Measurements from ENCODE around the gene MSRB1. TPM values are rescaled to one million over a fixed set of nuclear protein-coding genes. Genes with fewer than 3 reads are reported as not detected.

The MSRB1 gene, protein sequence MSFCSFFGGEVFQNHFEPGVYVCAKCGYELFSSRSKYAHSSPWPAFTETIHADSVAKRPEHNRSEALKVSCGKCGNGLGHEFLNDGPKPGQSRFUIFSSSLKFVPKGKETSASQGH
- total RNA-seq: 10 to 100 TPM in 3 of 5 donors, 1 to 10 TPM in 1, not detected in 1; 6.2 to 61.1 (median 16.3) TPM
- 10 to 100 TPM; 31.2 to 68.5 (median 48.9) TPM for polyA plus RNA-seq
- long read RNA-seq, donor 1, transcript MSRB1-201 (4 exons, 1,423 nt): major isoform, 10 of 10 reads
- long read RNA-seq, donor 1, partial matches to known transcripts: 0 of 10 reads
- long read RNA-seq, donor 1, other reads (novel, unspliced or antisense): 0 of 10 reads
- long read RNA-seq, donor 2, transcript MSRB1-201 (4 exons, 1,423 nt): major isoform, 12 of 12 reads
- long read RNA-seq, donor 2, partial matches to known transcripts: 0 of 12 reads
- long read RNA-seq, donor 2, other reads (novel, unspliced or antisense): 0 of 12 reads
- long read RNA-seq, donor 3, transcript MSRB1-201 (4 exons, 1,423 nt): major isoform, 7 of 7 reads
- long read RNA-seq, donor 3, partial matches to known transcripts: 0 of 7 reads
- long read RNA-seq, donor 3, other reads (novel, unspliced or antisense): 0 of 7 reads
- long read RNA-seq, donor 4, partial matches to known transcripts: 0 of 1 reads
- long read RNA-seq, donor 4, other reads (novel, unspliced or antisense): 0 of 1 reads
- long read RNA-seq, donor 5, transcript MSRB1-201 (4 exons, 1,423 nt): major isoform, 6 of 6 reads
- long read RNA-seq, donor 5, partial matches to known transcripts: 0 of 6 reads
- long read RNA-seq, donor 5, other reads (novel, unspliced or antisense): 0 of 6 reads
- long read RNA-seq, donor 6, transcript MSRB1-201 (4 exons, 1,423 nt): major isoform, 29 of 30 reads
- long read RNA-seq, donor 6, partial matches to known transcripts: 0 of 30 reads
- long read RNA-seq, donor 6, other reads (novel, unspliced or antisense): 0 of 30 reads
- long read RNA-seq, donor 7, transcript MSRB1-201 (4 exons, 1,423 nt): major isoform, 10 of 10 reads
- long read RNA-seq, donor 7, partial matches to known transcripts: 0 of 10 reads
- long read RNA-seq, donor 7, other reads (novel, unspliced or antisense): 0 of 10 reads
- long read RNA-seq, donor 8, partial matches to known transcripts: 0 of 5 reads
- long read RNA-seq, donor 8, other reads (novel, unspliced or antisense): 0 of 5 reads
- long read RNA-seq, donor 9, transcript MSRB1-201 (4 exons, 1,423 nt): major isoform, 8 of 8 reads
- long read RNA-seq, donor 9, partial matches to known transcripts: 0 of 8 reads
- long read RNA-seq, donor 9, other reads (novel, unspliced or antisense): 0 of 8 reads
- long read RNA-seq, donor 10, partial matches to known transcripts: 0 of 4 reads
- long read RNA-seq, donor 10, other reads (novel, unspliced or antisense): 0 of 4 reads

DNA sequence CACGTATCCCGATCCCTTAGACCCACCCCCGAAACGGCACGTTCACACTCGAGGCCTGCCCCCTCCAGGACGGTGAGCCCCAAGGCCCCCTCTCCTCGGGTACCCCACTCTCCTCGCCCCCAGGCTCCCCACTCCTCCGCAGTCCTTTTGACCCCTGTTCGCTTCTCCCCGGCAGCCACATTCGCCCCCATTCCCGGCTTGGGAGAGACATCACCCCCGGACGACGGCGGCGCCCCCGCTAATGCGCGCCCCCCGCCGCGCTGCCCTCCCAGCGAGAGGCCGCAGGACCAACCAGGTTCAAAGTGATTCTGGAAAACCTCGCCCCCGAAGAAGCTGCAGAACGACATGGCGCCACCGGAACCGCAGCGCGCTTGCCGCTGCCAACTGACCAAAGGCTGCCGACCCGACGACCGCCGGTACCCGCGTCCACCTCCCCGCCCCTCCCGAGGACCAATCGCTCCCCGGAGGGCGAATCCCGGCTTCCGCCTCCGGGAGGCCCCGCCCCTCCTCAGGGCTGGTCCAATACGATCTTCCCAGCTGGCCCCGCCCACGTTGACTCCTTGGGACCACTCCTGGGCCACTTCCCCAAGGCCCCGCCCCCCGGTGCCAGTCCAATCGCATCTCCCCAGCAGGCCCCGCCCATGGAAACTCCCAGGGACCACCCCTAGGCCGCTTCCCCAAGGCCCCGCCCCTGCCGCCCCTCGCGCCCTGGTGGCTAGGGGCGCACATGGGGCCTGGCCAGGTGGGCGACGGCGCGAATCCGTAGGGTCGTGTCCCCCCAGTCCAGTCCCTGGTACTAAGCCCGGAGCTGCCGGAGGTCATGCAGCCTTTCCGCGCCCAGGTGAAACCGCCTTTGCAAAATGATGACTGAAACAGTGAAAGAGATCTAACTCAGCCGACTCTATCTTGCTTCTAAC, at the start of gene MSRB1:
Gene MSRB1, minus strand, starts transcription at position 390 of the 917 bp plus-strand sequence. Its CDS starts 43 bp downstream, at position 347.
- WGBS, 5 donors: 1 to 2% (median 1%) methylated on average over 30 to 77 of the region's 77 CpGs

DNA sequence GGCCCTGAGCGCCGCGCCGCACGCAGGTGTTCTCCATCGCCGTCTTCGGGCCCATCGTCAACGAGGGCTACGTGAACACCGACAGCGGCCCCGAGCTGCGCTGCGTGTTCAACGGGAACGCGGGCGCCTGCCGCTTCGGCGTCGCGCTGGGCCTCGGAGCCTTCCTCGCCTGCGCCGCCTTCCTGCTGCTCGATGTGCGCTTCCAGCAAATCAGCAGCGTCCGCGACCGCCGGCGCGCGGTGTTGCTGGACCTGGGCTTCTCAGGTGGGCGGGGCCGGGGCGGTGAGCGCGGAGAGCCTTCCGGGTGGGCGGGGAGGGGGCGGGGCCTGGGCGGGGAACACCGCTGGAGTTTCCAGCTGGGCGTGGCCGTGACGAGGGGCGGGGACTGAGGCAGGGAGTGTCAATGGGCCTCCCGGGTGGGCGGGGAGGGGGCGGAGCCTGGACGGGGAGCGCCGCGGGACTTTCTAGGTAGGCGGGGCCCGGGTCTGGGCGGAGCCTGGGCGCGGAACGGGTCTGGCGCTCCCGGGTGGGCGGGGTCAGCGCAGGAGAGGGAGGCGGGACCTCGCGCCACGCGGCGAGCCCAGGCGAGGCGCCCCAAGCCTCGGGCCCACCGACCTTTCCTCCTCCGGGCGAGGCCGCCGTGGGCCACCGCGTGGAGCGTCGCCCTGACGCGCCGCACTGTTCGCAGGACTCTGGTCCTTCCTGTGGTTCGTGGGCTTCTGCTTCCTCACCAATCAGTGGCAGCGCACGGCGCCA, 49.1 kb upstream of the MSRB1 start:
- intact Hi-C loops (cut with DNase I; ENCODE audit: low total_unique reads): no loop called here
- Histone ChIP-seq H3K4me1 (peaks cover 27 to 48% (median 43%) of the 10 kb centered on the region in 4 donors), H3K27me3 (peaks cover 7 to 53% (median 35%) of the 10 kb centered on the region in 3 donors), H3K4me3 (peak overlapping the region; percentile 38 to 45 (median 40)), H3K27ac (peak overlapping the region; percentile 40 to 73 (median 70)), H3K36me3 (peaks cover 0 to 17% (median 9%) of the 10 kb centered on the region in 4 donors), H3K9me3 (no peaks in the 10 kb centered on the region)
- TF ChIP-seq, protein P1, sequence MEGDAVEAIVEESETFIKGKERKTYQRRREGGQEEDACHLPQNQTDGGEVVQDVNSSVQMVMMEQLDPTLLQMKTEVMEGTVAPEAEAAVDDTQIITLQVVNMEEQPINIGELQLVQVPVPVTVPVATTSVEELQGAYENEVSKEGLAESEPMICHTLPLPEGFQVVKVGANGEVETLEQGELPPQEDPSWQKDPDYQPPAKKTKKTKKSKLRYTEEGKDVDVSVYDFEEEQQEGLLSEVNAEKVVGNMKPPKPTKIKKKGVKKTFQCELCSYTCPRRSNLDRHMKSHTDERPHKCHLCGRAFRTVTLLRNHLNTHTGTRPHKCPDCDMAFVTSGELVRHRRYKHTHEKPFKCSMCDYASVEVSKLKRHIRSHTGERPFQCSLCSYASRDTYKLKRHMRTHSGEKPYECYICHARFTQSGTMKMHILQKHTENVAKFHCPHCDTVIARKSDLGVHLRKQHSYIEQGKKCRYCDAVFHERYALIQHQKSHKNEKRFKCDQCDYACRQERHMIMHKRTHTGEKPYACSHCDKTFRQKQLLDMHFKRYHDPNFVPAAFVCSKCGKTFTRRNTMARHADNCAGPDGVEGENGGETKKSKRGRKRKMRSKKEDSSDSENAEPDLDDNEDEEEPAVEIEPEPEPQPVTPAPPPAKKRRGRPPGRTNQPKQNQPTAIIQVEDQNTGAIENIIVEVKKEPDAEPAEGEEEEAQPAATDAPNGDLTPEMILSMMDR (IDR thresholded peaks at IDR 0.05): no peak
- TF ChIP-seq POLR2AphosphoS5 (IDR thresholded peaks at IDR 0.05): peak in 2 of 3 donors; percentile 74 to 83
- WGBS, 5 donors: 3 to 19% (median 9%) methylated on average over 33 to 93 of the region's 96 CpGs
- peak; percentile 95 to 97 for DNase-seq

More for the DNA sequence above, at the start of gene MSRB1:
- peak within 1 kb of the TSS; percentile 74 to 94 (median 86) for H3K4me3 ChIP-seq
- peak; percentile 100 for DNase-seq
- peak within 1 kb of the TSS; percentile 78 to 91 (median 88) for H3K27ac ChIP-seq
- no peaks in the 10 kb centered on the region for H3K27me3 ChIP-seq
- TF ChIP-seq, protein P1 (IDR thresholded peaks at IDR 0.05): no peak
- TF ChIP-seq POLR2AphosphoS5 (IDR thresholded peaks at IDR 0.05): peak; percentile 93 to 98 (median 96)
- TF ChIP-seq EP300 (IDR thresholded peaks at IDR 0.05): no peak
- peak in 2 of 4 donors; percentile 52 to 89 for TF ChIP-seq POLR2A (IDR thresholded peaks at IDR 0.05)
- H3K9me3 ChIP-seq: no peaks in the 10 kb centered on the region
- H3K4me1 ChIP-seq: peaks cover 19 to 45% (median 29%) of the 10 kb centered on the region in 4 donors
- intact Hi-C loops (cut with DNase I; ENCODE audit: low total_unique reads): no loop called here
- H3K36me3 ChIP-seq: peaks cover 27 to 32% (median 32%) of the 10 kb centered on the region in 4 donors

DNA sequence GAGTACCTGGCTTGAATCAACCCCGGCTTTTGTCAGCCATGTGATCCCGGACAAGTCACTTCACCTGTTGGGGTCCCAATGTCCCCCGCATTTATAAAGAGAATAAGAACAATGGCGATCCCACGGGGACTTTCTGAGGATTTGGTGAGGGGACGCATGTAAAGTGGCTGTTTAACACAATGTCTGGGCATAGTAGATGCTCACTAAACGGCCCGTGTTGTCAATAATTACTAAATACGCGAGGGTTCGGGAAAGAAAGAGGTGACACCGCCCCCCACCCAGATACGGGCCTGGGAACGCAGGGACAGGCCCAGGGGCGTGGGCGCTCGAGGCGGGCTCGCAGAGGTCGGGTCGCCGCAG, 48.6 kb upstream of the MSRB1 start:
- no peak for DNase-seq
- H3K4me1 ChIP-seq: peaks cover 27 to 44% (median 43%) of the 10 kb centered on the region in 4 donors
- TF ChIP-seq, protein P1 (IDR thresholded peaks at IDR 0.05): no peak
- no peak for TF ChIP-seq POLR2A (IDR thresholded peaks at IDR 0.05)
- no peak for TF ChIP-seq EP300 (IDR thresholded peaks at IDR 0.05)
- no peak for TF ChIP-seq POLR2AphosphoS5 (IDR thresholded peaks at IDR 0.05)
- peaks cover 3 to 17% (median 9%) of the 10 kb centered on the region in 4 donors for H3K36me3 ChIP-seq
- H3K4me3 ChIP-seq: peak overlapping the region; percentile 38 to 45 (median 40)
- H3K27ac ChIP-seq: peak overlapping the region; percentile 40 to 73 (median 70)
- 7 to 18% (median 18%) methylated on average over 10 to 22 of the region's 22 CpGs for WGBS, 5 donors
- no peaks in the 10 kb centered on the region for H3K9me3 ChIP-seq
- intact Hi-C loops (cut with DNase I; ENCODE audit: low total_unique reads): no loop called here
- peaks cover 7 to 53% (median 35%) of the 10 kb centered on the region in 3 donors for H3K27me3 ChIP-seq

Measured in stomach (tissue), 19 donors.